Cardiac atrium fibroblast (primary cell): Measurements from ENCODE around the gene CLEC2A. TPM values are rescaled to one million over a fixed set of nuclear protein-coding genes. Genes with fewer than 3 reads are reported as not detected.

Experiments
- total RNA-seq: library from RNA; depleted of rRNA; stranded (reverse); fragments of >200 nt; gene quantifications from 2 replicates; pipeline ENCODE4 v1.2.3, GENCODE V29; 2015

Gene CLEC2A, protein sequence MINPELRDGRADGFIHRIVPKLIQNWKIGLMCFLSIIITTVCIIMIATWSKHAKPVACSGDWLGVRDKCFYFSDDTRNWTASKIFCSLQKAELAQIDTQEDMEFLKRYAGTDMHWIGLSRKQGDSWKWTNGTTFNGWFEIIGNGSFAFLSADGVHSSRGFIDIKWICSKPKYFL
- not detected in 2 replicates for total RNA-seq

DNA sequence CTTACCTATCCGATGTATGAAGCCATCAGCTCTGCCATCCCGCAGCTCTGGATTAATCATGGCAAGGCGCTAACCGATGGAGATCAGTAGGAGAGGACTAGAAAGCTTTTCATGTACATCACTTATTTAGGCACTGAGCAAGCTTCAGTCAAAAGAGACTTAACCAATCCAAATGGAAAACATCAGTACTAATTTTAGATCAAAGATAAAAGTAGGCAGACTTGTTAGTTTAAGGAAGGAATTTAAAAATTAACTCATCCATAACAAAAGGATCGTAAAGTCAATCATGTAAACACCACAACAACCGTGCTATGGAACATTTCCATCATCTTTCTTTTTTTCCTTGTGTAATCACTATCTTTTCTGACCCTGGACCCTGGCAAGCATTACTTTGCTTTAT lies at the start of gene CLEC2A:
CLEC2A (minus strand) TSS at position 101 of the 400 bp plus-strand sequence; CDS start at position 60, 41 bp downstream.

DNA sequence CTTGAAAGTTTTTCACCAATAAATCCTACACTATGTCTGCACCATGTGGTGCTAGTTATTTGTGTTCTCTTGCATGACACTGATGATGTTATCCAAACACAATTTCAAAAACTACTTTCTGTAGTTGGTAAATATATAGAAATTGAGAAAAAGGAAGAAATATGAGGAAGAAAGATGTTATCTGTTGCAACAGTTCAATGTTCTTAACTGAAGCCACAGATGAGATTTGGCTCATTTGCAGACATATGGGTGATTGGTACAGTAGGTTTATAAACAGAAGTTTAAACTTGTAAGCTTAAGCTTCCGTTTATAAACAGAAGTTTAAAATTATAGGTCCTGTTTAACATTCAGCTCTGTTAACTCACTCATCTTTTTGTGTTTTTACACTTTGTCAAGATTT lies 39.0 kb upstream of the CLEC2A start, which contains the start of gene CLEC12A:
CLEC12A (plus strand) TSS at position 229 of the 400 bp plus-strand sequence. CDS start 188 bp downstream, outside the sequence.

DNA sequence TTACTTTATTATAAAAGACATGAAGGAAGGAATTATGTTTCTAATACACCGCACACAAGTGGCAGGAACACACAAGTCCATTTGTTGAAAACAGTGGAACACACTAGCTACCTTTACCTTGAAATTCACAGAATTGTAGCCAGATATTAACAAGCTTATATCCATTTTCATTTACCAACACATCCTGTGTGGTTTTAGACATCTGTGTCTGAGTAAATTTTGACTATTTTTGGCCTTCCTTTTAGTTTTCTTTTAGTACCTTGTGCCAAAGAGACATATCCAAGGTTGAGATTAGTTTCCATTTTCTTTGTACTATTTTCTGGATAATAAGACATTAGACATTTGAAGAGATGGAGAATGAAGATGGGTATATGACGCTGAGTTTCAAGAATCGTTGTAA lies 50.9 kb downstream of the CLEC2A start, which contains the start of gene KLRF2:
KLRF2 (plus strand) TSS at position 244 of the 400 bp plus-strand sequence; CDS start at position 351, 107 bp downstream.

DNA sequence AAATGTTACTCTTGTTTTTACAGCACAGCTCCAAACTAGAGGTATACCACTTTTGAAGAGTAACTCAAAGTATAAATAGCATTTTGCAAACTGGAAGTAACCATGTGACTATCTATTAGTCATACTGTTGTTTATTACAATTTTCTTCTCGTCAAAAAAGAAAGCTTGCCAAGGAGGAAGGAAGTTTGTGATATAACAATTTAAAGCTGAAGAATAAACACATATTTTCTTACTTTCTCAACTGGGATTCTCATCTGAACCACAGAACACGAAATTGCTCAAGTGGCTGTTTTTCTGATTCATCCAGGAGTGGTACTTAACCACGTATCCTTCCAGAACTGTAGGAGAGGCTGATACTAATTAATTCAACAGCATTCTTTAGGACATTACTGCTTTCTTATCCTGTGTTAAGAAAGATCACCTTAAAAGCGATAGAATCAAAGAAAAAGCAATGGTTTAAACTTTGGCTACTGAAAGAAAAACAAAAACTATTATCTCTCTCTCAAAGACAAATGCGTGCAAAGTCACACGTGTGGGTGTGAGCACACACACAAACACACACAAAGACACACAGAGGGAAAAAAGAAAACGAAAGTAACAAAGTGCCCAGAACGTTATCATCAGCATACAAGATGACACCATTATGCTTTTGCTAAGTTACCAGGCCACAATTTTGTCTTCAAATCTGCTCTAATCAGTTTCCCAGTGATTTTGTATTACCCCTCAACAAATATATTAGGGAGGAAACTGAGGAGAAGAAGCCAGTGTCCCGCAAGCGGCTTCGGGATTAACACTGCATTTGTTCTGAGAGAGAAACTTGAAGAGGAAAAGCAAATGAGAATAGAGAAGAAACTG lies 62.6 kb downstream of the CLEC2A start, which contains the start of gene CLEC2B:
CLEC2B (minus strand) TSS at position 48 of the 855 bp plus-strand sequence.

Other genes with a start within 250 kb of the CLEC2A start
- not detected in 2 replicates for gene CLECL1, start 199.3 kb downstream of the CLEC2A start, total RNA-seq
- gene CD69, start 171.5 kb downstream of the CLEC2A start, total RNA-seq = not detected in 2 replicates
- gene KLRF1, start 104.9 kb downstream of the CLEC2A start, total RNA-seq = not detected in 2 replicates
- gene CLEC2B, start 63.0 kb downstream of the CLEC2A start, total RNA-seq = 9.2 and 12.5 TPM in 2 replicates
- not detected in 2 replicates for gene KLRF2, start 50.9 kb downstream of the CLEC2A start, total RNA-seq
- not detected in 2 replicates for gene CLEC12A, start 39.0 kb upstream of the CLEC2A start, total RNA-seq
- not detected in 2 replicates for gene CLEC1B, start 66.8 kb upstream of the CLEC2A start, total RNA-seq
- not detected in 2 replicates for gene CLEC12B, start 78.3 kb upstream of the CLEC2A start, total RNA-seq
- not detected in 2 replicates for gene CLEC9A, start 98.3 kb upstream of the CLEC2A start, total RNA-seq
- 0.81 TPM in 1 of 2 replicates, not detected in the other for gene CLEC1A, start 166.6 kb upstream of the CLEC2A start, total RNA-seq
- gene CLEC7A, start 197.8 kb upstream of the CLEC2A start, total RNA-seq = not detected in 2 replicates
- not detected in 2 replicates for gene OLR1, start 239.8 kb upstream of the CLEC2A start, total RNA-seq
- not detected in 2 replicates for gene TMEM52B, start 246.7 kb upstream of the CLEC2A start, total RNA-seq